Measurements from ENCODE around the gene AICDA. TPM values are rescaled to one million over a fixed set of nuclear protein-coding genes. Genes with fewer than 3 reads are reported as not detected.

AICDA gene
- total RNA-seq, 1 experiment from 2014 or later = 0.13 TPM

GRCh38 chr12:8655421-8655820, 42.8 kb upstream of the AICDA start:
- ChIA-PET CTCF (interaction anchor here (1.0 to 5.9 kb wide), 7 partner anchors 11 to 394 kb away, joined by 3 to 49 read pairs (median 5); partner anchors contain the start of gene A2ML1), POLR2A (interaction anchor here (0.8 kb wide), 1 partner anchor 168 kb away, joined by 9 read pairs; no protein-coding TSS in a partner anchor)
- H3K4me1 Mint-ChIP-seq = peaks cover 9% of the 10 kb centered on the region
- no peaks in the 10 kb centered on the region for H3K36me3 Mint-ChIP-seq
- no peak overlapping the region; the same call in 1 of the 2 replicates for H3K27ac Mint-ChIP-seq
- H3K9me3 Mint-ChIP-seq = no peaks in the 10 kb centered on the region
- ATAC-seq (no peak), DNase-seq (ENCODE audit: low spot score) (no peak)
- H3K4me3 Mint-ChIP-seq = no peak overlapping the region
- no peaks in the 10 kb centered on the region for H3K27me3 Mint-ChIP-seq (ENCODE audit: low read depth)
- TF ChIP-seq GRHL2 (CRISPR knock-in tag; IDR thresholded peaks at IDR 0.05; ENCODE audit: insufficient replicate concordance, severe bottlenecking) = no peak
- TF ChIP-seq PRRX2 (CRISPR knock-in tag; IDR thresholded peaks at IDR 0.05) = no peak
- no peak for TF ChIP-seq ZNF219 (CRISPR knock-in tag; IDR thresholded peaks at IDR 0.05; ENCODE audit: borderline replicate concordance)
- no peak for TF ChIP-seq ZNF232 (CRISPR knock-in tag; IDR thresholded peaks at IDR 0.05)
- TF ChIP-seq ZNF423 (CRISPR knock-in tag; IDR thresholded peaks at IDR 0.05) = no peak
- no peak for TF ChIP-seq ARID4B (CRISPR knock-in tag; IDR thresholded peaks at IDR 0.05; ENCODE audit: borderline replicate concordance)
- TF ChIP-seq PREB (CRISPR knock-in tag; IDR thresholded peaks at IDR 0.05; ENCODE audit: borderline replicate concordance) = no peak
- TF ChIP-seq NR2C2 (CRISPR knock-in tag; IDR thresholded peaks at IDR 0.05) = no peak
- no peak for TF ChIP-seq TCF7 (CRISPR knock-in tag; IDR thresholded peaks at IDR 0.05; ENCODE audit: low read depth)
- no peak for TF ChIP-seq RORB (CRISPR knock-in tag; IDR thresholded peaks at IDR 0.05)
- TF ChIP-seq RELA (CRISPR knock-in tag; IDR thresholded peaks at IDR 0.05; ENCODE audit: borderline replicate concordance) = no peak

GRCh38 chr12:8648576-8649205, 36.0 kb upstream of the AICDA start:
- Mint-ChIP-seq H3K27ac (no peak overlapping the region), H3K4me3 (no peak overlapping the region), H3K27me3 (ENCODE audit: low read depth) (no peaks in the 10 kb centered on the region), H3K4me1 (peaks cover 20% of the 10 kb centered on the region), H3K36me3 (no peaks in the 10 kb centered on the region), H3K9me3 (no peaks in the 10 kb centered on the region)
- DNase-seq (ENCODE audit: low spot score) (no peak), ATAC-seq (no peak)
- TF ChIP-seq CREB1 (CRISPR knock-in tag; IDR thresholded peaks at IDR 0.05) (no peak), SMAD3 (CRISPR knock-in tag; IDR thresholded peaks at IDR 0.05; ENCODE audit: borderline replicate concordance) (no peak), TEAD4 (CRISPR knock-in tag; IDR thresholded peaks at IDR 0.05) (no peak), ZNF138 (CRISPR knock-in tag; conservative IDR thresholded peaks at IDR 0.05) (no peak), ERG (CRISPR knock-in tag; IDR thresholded peaks at IDR 0.05) (no peak), NFYB (CRISPR knock-in tag; conservative IDR thresholded peaks at IDR 0.05; ENCODE audit: low read depth) (no peak)
- POLR2A ChIA-PET = no interaction called here
- CTCF ChIA-PET = interaction anchor here (0.9 to 2.5 kb wide), 6 partner anchors 9 to 401 kb away, joined by 5 to 13 read pairs (median 6); no protein-coding TSS in a partner anchor

Measured in WTC11 (cell line).